Measurements from ENCODE around the gene ALLC. TPM values are rescaled to one million over a fixed set of nuclear protein-coding genes. Genes with fewer than 3 reads are reported as not detected.

The ALLC gene
- polyA plus RNA-seq, 2 of the 4 experiments (the other 2 are of a cell fraction) = not detected

DNA sequence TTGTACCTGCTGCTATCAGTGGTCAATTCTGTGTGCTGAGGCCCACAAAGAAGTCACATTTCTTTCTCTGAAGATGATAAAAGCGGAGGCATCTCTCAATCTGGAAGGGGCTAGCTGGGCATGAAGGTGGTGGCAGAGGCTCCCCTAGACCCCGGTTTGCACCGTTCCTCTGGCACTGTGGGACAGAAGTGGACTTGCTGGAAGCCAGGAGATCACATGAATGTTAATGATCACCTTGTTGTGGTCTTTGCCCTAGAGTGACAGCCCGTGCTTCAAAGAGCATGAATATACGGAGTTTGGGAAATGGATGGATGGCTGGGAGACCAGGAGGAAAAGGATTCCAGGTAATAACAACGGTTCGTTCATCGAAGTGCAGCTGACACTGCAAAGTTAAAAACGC lies 20.2 kb downstream of the ALLC start:
- Histone ChIP-seq H3K4me1 (no peaks in the 10 kb centered on the region), H3K4me2 (no peak overlapping the region), H3K27ac (no peak overlapping the region), H3K9me3 (no peaks in the 10 kb centered on the region), H3K4me3 (no peak overlapping the region)
- no peak for TF ChIP-seq CEBPB (IDR thresholded peaks at IDR 0.05)
- no peak for TF ChIP-seq KDM5A (IDR thresholded peaks at IDR 0.05)
- no peak for TF ChIP-seq FOSB (CRISPR knock-in tag; IDR thresholded peaks at IDR 0.05)
- no peak for TF ChIP-seq RAD21 (conservative IDR thresholded peaks at IDR 0.05 in 1 of 2, IDR thresholded peaks at IDR 0.05 in 1 of 2)
- TF ChIP-seq POLR2AphosphoS2 (conservative IDR thresholded peaks at IDR 0.05; ENCODE audit: low read length) = no peak
- no peak for TF ChIP-seq HOXB5 (CRISPR knock-in tag; IDR thresholded peaks at IDR 0.05)
- TF ChIP-seq FOSL2 (IDR thresholded peaks at IDR 0.05) = no peak
- TF ChIP-seq FOSL2 (CRISPR knock-in tag; IDR thresholded peaks at IDR 0.05) = no peak
- TF ChIP-seq, protein P1, sequence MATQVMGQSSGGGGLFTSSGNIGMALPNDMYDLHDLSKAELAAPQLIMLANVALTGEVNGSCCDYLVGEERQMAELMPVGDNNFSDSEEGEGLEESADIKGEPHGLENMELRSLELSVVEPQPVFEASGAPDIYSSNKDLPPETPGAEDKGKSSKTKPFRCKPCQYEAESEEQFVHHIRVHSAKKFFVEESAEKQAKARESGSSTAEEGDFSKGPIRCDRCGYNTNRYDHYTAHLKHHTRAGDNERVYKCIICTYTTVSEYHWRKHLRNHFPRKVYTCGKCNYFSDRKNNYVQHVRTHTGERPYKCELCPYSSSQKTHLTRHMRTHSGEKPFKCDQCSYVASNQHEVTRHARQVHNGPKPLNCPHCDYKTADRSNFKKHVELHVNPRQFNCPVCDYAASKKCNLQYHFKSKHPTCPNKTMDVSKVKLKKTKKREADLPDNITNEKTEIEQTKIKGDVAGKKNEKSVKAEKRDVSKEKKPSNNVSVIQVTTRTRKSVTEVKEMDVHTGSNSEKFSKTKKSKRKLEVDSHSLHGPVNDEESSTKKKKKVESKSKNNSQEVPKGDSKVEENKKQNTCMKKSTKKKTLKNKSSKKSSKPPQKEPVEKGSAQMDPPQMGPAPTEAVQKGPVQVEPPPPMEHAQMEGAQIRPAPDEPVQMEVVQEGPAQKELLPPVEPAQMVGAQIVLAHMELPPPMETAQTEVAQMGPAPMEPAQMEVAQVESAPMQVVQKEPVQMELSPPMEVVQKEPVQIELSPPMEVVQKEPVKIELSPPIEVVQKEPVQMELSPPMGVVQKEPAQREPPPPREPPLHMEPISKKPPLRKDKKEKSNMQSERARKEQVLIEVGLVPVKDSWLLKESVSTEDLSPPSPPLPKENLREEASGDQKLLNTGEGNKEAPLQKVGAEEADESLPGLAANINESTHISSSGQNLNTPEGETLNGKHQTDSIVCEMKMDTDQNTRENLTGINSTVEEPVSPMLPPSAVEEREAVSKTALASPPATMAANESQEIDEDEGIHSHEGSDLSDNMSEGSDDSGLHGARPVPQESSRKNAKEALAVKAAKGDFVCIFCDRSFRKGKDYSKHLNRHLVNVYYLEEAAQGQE (IDR thresholded peaks at IDR 0.05) = no peak
- TF ChIP-seq, protein P2, sequence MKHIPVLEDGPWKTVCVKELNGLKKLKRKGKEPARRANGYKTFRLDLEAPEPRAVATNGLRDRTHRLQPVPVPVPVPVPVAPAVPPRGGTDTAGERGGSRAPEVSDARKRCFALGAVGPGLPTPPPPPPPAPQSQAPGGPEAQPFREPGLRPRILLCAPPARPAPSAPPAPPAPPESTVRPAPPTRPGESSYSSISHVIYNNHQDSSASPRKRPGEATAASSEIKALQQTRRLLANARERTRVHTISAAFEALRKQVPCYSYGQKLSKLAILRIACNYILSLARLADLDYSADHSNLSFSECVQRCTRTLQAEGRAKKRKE (CRISPR knock-in tag; IDR thresholded peaks at IDR 0.05; ENCODE audit: low read depth) = no peak
- TF ChIP-seq MAZ (IDR thresholded peaks at IDR 0.05; ENCODE audit: borderline replicate concordance, low read depth, low read length) = no peak
- no peak for TF ChIP-seq HDAC2 (IDR thresholded peaks at IDR 0.05)
- TF ChIP-seq HOXB13 (CRISPR knock-in tag; IDR thresholded peaks at IDR 0.05; ENCODE audit: low read depth) = no peak
- TF ChIP-seq, protein P3, sequence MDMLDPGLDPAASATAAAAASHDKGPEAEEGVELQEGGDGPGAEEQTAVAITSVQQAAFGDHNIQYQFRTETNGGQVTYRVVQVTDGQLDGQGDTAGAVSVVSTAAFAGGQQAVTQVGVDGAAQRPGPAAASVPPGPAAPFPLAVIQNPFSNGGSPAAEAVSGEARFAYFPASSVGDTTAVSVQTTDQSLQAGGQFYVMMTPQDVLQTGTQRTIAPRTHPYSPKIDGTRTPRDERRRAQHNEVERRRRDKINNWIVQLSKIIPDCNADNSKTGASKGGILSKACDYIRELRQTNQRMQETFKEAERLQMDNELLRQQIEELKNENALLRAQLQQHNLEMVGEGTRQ (IDR thresholded peaks at IDR 0.05) = no peak
- TF ChIP-seq, protein P4, sequence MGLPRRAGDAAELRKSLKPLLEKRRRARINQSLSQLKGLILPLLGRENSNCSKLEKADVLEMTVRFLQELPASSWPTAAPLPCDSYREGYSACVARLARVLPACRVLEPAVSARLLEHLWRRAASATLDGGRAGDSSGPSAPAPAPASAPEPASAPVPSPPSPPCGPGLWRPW (IDR thresholded peaks at IDR 0.05) = no peak
- POLR2A ChIA-PET = no interaction called here
- FAIRE-seq (no peak), DNase-seq (ENCODE audit: low read depth in 1 of 2, low spot score in 1 of 2) (no peak), ATAC-seq (0 out of 6 replicates have a peak, but pooled peaks of 1 of the 2 experiments have one; percentile 9)
- WGBS (ENCODE audit: missing lambda C conversion rate) = 16% methylated on average over 9 of the region's 9 CpGs
- CTCF ChIA-PET = interaction anchor here (4.3 kb wide), 1 partner anchor 14 kb away, joined by 12 read pairs; no protein-coding TSS in a partner anchor

DNA sequence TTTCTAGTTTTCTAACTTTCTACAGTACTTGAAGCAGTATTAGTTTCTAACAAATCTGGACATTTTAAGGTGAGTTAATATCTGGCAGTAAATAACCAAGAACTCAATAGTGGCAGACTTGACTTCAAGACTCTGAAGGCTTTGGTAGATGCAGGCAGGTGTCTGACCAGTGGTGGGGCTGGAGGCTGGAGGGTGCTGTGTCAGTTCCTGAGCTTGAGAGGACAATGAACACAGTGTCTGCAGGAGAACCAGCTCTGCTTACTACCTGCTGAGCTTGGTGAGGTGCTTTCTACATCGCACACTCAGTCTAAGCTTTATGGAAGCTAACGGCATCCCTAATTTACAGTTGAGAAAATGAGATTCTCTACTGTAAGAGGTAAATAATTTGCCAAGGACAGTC lies 21.2 kb downstream of the ALLC start:
- ATAC-seq (peak in 1 of 2 experiments; percentile 15; a peak in 2 of 6 replicates), FAIRE-seq (no peak), DNase-seq (ENCODE audit: low read depth in 1 of 2, low spot score in 1 of 2) (no peak)
- POLR2A ChIA-PET = no interaction called here
- 45% methylated on average over 2 of the region's 2 CpGs for WGBS (ENCODE audit: missing lambda C conversion rate)
- H3K27ac ChIP-seq = no peak overlapping the region
- H3K4me3 ChIP-seq = no peak overlapping the region
- no peaks in the 10 kb centered on the region for H3K9me3 ChIP-seq
- H3K4me2 ChIP-seq = no peak overlapping the region
- CTCF ChIA-PET = no interaction called here
- H3K4me1 ChIP-seq = no peaks in the 10 kb centered on the region
- TF ChIP-seq PHF8 (IDR thresholded peaks at IDR 0.05; ENCODE audit: borderline replicate concordance, low read depth) (no peak), CBX2 (IDR thresholded peaks at IDR 0.05; ENCODE audit: borderline replicate concordance, low read depth) (no peak), RAD21 (conservative IDR thresholded peaks at IDR 0.05 in 1 of 2, IDR thresholded peaks at IDR 0.05 in 1 of 2) (no peak), SREBF2 (IDR thresholded peaks at IDR 0.05) (no peak)
- TF ChIP-seq, protein P5, sequence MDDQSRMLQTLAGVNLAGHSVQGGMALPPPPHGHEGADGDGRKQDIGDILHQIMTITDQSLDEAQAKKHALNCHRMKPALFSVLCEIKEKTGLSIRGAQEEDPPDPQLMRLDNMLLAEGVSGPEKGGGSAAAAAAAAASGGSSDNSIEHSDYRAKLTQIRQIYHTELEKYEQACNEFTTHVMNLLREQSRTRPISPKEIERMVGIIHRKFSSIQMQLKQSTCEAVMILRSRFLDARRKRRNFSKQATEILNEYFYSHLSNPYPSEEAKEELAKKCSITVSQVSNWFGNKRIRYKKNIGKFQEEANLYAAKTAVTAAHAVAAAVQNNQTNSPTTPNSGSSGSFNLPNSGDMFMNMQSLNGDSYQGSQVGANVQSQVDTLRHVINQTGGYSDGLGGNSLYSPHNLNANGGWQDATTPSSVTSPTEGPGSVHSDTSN (IDR thresholded peaks at IDR 0.05) = no peak

Measured in A549 (cell line).